Vagina (tissue), 2 donors: ENCODE results near the gene EIPR1.

ENCODE experiments used
- CTCF ChIP-seq, 3 experiments: fragments of 450-650 bp in 2 of 3; fragments of 200-600 bp in 1 of 3; sonication (generic) in 1 of 3; IDR thresholded peaks; one replicate each; pipeline ENCODE4 v1.5.1; 2017 to 2019; ENCODE audit warnings: antibody characterized with exemption in 3 of 3, mild to moderate bottlenecking in 2 of 3, moderate library complexity in 2 of 3
- POLR2A ChIP-seq, 2 donors: fragments of 450-650 bp; IDR thresholded peaks; one replicate each; pipeline ENCODE4 v1.6.1; 2017; ENCODE audit warnings: antibody characterized with exemption in 2 of 2, mild to moderate bottlenecking in 2 of 2, moderate library complexity in 2 of 2
- POLR2AphosphoS5 ChIP-seq, 2 donors: sonication (generic); formaldehyde crosslinking; IDR thresholded peaks; one replicate each; pipeline ENCODE4 v1.9.0; 2017; ENCODE audit warnings: antibody characterized with exemption in 2 of 2, mild to moderate bottlenecking in 2 of 2, low read depth in 1 of 2; ENCODE audit not compliant: insufficient read depth in 1 of 2

DNA sequence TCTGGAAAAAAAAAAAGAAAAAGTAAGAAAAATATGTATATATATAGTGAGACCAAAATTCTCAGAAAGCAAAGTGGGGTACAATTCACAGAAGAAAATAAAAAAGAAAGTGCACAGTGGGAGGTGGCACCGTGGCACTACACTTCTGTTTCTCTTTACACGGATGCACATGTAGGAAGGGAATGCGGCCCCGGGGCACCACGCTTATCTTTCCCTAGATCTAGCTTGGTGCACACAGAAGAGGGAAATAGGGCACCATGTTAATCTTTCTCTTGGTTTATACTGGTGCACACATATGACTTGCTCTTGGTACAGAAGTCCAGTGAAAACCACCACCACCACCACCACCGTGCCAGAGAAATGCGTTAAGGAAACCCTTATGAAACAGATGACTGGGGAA lies 32.0 kb downstream of the EIPR1 start:
- TF ChIP-seq CTCF (IDR thresholded peaks at IDR 0.05) (no peak), POLR2A (IDR thresholded peaks at IDR 0.05) (no peak), POLR2AphosphoS5 (IDR thresholded peaks at IDR 0.05; ENCODE audit: insufficient read depth in 1 of 2, low read depth in 1 of 2) (no peak)
